Measurements from ENCODE around the gene PIEZO1. TPM values are rescaled to one million over a fixed set of nuclear protein-coding genes. Genes with fewer than 3 reads are reported as not detected.

The PIEZO1 gene
- total RNA-seq, 1 donor from 2014 or later = 164 TPM

- Histone ChIP-seq H3K9me3 (no peaks in the 10 kb centered on the region), H3K27me3 (ENCODE audit: low read depth) (no peaks in the 10 kb centered on the region), H3K4me3 (no peak overlapping the region), H3K27ac (peak overlapping the region; percentile 14), H3K4me1 (peaks cover 82% of the 10 kb centered on the region), H3K36me3 (peaks cover 14% of the 10 kb centered on the region)
- ATAC-seq = no peak
- intact Hi-C loops (cut with DNase I) = no loop called here
- TF ChIP-seq CTCF (IDR thresholded peaks at IDR 0.05) = no peak
- DNase-seq = no peak
Measured at GRCh38 chr16:88760424-88761142, 24.4 kb downstream of the PIEZO1 start.

GRCh38 chr16:88759976-88760350, 25.1 kb downstream of the PIEZO1 start:
- peaks cover 14% of the 10 kb centered on the region for H3K36me3 ChIP-seq
- peak overlapping the region; percentile 51 for H3K27ac ChIP-seq
- H3K9me3 ChIP-seq = no peaks in the 10 kb centered on the region
- intact Hi-C loops (cut with DNase I) = no loop called here
- H3K27me3 ChIP-seq (ENCODE audit: low read depth) = no peaks in the 10 kb centered on the region
- DNase-seq (no peak), ATAC-seq (no peak)
- H3K4me1 ChIP-seq = peaks cover 77% of the 10 kb centered on the region
- H3K4me3 ChIP-seq = no peak overlapping the region
- TF ChIP-seq CTCF (IDR thresholded peaks at IDR 0.05) = no peak

GRCh38 chr16:88759245-88759975, 25.6 kb downstream of the PIEZO1 start:
- H3K9me3 ChIP-seq = no peaks in the 10 kb centered on the region
- TF ChIP-seq CTCF (IDR thresholded peaks at IDR 0.05) = no peak
- DNase-seq (peak; percentile 80), ATAC-seq (peak; percentile 36 to 47)
- peak overlapping the region; percentile 17 for H3K4me3 ChIP-seq
- peaks cover 14% of the 10 kb centered on the region for H3K36me3 ChIP-seq
- peak overlapping the region; percentile 51 for H3K27ac ChIP-seq
- peaks cover 76% of the 10 kb centered on the region for H3K4me1 ChIP-seq
- H3K27me3 ChIP-seq (ENCODE audit: low read depth) = no peaks in the 10 kb centered on the region
- intact Hi-C loops (cut with DNase I) = no loop called here

- Histone ChIP-seq H3K9me3 (no peaks in the 10 kb centered on the region), H3K4me3 (no peak overlapping the region), H3K27me3 (ENCODE audit: low read depth) (no peaks in the 10 kb centered on the region), H3K4me1 (peaks cover 72% of the 10 kb centered on the region), H3K36me3 (peaks cover 9% of the 10 kb centered on the region), H3K27ac (peak overlapping the region; percentile 51)
- ATAC-seq = no peak
- intact Hi-C loops (cut with DNase I) = no loop called here
- no peak for TF ChIP-seq CTCF (IDR thresholded peaks at IDR 0.05)
- no peak for DNase-seq
Measured at GRCh38 chr16:88758944-88759244, 26.1 kb downstream of the PIEZO1 start.

DNA sequence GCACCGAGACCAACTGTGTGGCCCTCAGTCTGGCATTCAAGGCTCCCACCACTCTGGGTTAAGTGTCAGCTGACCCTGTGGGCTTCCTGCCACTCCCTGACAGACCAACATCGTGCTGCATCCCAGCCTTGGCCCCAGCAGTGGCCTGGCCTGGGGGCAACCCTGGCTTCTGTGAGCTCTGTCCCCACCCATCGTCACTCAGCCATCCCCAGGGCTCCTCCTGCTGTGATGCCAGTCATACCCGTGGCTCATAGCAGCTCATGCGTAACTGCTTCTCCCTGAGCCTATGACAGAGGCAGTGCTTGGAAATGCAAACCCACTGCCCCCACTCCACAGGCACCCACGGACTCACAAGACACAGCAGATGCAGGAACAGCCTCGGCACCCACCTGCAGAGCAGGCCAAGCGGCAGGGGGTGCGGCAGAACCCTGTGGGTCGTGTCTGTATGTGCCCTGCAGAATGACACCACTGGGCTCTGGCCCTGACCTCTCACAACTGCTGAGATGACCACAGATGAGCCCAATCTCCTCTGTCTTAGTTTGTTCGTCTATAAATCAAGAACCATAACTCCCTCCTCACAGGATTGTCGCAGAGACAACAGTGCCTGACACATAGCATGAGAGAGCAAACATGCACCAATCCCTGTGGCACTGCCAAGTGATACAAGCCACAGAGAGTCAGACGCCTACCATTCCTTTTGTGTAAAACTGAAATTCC, 26.6 kb downstream of the PIEZO1 start:
- H3K27me3 ChIP-seq (ENCODE audit: low read depth) = no peaks in the 10 kb centered on the region
- no peak overlapping the region for H3K27ac ChIP-seq
- no peak for TF ChIP-seq CTCF (IDR thresholded peaks at IDR 0.05)
- no peak for ATAC-seq
- peaks cover 7% of the 10 kb centered on the region for H3K36me3 ChIP-seq
- DNase-seq = no peak
- no peak overlapping the region for H3K4me3 ChIP-seq
- no peaks in the 10 kb centered on the region for H3K9me3 ChIP-seq
- H3K4me1 ChIP-seq = peaks cover 67% of the 10 kb centered on the region
- intact Hi-C loops (cut with DNase I) = no loop called here

Data from lower lobe of right lung (tissue), 2 donors.